ENCODE data around the gene NEDD9.

Gene NEDD9

DNA sequence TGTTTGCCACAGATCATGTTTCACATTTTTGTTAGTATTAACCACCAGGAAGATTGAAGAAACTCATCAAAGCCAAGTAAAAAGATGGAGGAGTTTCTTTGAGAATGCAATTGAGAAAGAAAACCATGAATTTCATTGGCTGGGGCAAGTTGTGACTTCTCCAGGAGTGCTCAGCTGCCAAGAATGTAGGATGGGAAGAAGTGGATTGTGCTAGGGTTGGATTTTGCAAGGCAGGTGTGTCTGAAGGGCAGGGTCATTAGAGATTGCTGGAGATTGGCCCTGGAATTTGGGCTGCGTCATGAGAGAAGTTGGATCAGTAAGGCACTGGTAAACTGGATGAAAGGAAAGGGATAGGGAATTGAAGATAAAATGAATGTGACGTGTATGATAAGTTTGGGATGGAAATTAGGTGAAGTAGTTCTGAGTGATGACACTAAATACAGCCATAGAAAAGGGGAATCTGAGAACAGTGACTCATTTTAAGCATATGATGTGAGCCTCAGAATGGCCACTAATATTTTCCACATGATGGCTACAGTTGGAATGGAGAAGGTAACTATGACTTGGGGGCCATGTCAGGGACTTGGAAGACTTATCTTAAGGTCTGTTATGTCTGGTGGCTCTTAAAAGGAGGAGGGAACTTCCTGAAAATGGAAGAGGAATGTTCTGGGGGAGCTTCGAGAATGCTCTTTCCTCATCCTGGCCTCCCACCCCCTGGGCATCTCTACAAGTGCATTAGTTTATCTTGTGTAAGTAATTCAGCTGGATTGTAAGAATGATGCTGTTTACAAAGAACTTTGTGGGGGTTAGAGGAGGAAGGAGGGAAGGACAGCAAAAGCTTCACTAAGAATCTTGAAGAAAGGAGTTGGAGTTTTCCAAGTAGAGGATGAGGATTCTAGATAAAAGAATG is 93.2 kb downstream of the NEDD9 start:
- DNase-seq: peak; percentile 93

- no peak for DNase-seq
These were observed 95.7 kb downstream of the NEDD9 start for GRCh38 chr6:11136809-11137208.
